Stimulated activated CD4-positive, alpha-beta T cell treated with anti-CD3 and anti-CD28 coated beads, Interleukin-2, amount 100 ng/mL, for 4 hours (primary cell): ENCODE results near the gene PLP1.
"Not testable (repeated sequence)": the region's sequence is repeated elsewhere in the genome, so short reads cannot be mapped to it uniquely, and the experiment has no call there.

ENCODE experiments used
- DNase-seq: peaks from one replicate; pipeline ENCODE4 v3.0.0-alpha.2; 2020; ENCODE audit warnings: low read depth

Gene PLP1, protein sequence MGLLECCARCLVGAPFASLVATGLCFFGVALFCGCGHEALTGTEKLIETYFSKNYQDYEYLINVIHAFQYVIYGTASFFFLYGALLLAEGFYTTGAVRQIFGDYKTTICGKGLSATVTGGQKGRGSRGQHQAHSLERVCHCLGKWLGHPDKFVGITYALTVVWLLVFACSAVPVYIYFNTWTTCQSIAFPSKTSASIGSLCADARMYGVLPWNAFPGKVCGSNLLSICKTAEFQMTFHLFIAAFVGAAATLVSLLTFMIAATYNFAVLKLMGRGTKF

GRCh38 chrX:103776546-103776945, at the start of gene PLP1:
Gene PLP1 (plus strand): TSS chrX:103776840. CDS start chrX:103776996, 156 bp downstream.
- DNase-seq, result no peak

GRCh38 chrX:103727115-103727514, 49.5 kb upstream of the PLP1 start:
- no peak for DNase-seq

DNA sequence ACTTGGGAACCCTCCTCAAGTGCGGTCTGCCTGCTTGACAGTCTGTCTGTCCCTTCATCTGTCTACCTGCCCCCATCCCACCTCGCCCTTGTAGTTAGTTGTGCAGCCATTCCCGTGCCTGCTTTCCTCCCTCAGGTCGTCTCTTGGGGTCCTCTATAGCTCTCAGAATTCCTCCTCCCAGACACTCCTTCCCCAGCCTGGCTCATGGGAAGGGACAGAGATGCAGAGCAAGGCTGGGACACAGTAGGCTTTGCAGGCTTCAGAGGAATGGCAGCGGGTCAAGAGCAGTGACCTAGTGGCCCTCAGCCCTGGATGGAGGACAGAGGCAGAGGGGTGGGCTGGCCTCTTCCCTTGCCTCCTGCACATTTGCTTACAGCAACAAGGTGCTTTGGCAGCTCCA, 47.6 kb upstream of the PLP1 start:
- DNase-seq, result no peak

DNA sequence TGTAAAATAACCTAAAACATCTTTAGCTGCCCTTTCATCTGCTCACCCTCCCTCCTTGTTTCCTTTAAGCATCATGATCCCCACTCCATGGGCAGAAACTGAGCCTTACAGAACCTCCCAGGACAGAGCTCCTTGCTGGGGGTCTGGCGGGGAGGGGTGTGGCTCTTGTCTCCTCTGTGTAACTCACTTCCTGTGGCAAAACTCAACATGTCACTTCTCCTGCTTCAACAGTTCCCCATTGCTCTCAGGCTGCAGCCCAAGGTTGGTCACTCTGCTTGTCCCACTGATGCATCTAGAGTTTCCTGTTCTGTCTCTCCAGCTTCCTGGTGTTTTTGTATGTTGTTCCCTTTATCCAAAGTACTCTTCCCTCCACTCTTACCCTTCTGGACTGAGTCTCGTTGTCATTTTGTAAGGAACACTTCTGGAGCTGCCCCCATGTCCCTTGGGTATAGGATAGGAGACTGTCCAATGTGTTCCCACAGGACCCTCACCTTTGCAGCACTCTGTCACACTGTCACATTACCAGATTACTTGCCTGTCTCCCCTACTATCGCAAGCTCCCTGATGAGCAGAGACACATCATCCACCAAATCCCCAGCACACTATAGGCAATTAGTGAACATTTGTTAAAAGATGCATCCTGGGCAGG, 46.4 kb upstream of the PLP1 start:
- no peak for DNase-seq

- no peak for DNase-seq
Observed at GRCh38 chrX:103730796-103731493, 45.7 kb upstream of the PLP1 start.

DNA sequence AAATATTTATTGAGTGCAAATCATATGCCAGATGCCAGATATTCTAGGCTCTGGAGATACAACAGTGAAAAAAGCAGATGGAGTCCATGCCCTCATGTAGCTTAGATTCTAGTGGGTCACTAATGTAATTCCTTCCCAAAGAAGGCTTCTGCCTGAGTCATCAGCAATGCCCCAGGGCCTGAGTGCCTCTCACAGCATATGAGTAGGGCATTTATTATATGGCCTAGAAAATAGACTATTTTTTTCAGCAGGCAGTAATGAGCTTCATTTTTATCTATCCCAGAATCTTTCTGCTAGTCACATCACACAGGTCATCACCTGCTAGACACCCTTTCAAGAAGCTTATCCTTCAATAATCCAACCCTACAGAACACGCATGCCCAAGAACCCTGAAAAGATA, 43.6 kb upstream of the PLP1 start:
- no peak for DNase-seq

- no peak for DNase-seq
Observed at GRCh38 chrX:103734125-103734760, 42.4 kb upstream of the PLP1 start.

DNA sequence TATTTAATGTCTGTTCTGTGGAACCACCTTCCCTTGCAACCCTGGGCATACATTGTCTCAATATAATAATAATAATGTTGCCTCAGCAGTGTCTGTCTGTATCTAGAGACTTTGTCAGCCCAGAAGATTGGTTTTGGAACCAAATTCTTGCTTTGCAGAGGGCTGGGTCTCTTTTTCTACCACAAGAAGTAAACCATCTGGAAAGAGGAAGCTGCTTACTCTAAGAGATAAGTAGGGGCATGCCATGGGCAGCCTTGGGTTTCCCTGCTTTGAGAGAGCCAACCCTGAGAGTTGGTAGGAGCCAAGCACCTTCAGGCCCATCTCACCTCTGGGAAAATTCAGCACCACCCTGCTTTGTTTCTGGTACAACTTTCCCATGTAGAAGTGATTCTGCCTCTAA, 38.9 kb upstream of the PLP1 start:
- DNase-seq, result no peak

- no peak for DNase-seq
Observed at GRCh38 chrX:103739421-103739820, 37.2 kb upstream of the PLP1 start.

- DNase-seq, result no peak
Observed at GRCh38 chrX:103741879-103742278, 34.8 kb upstream of the PLP1 start.

- no peak for DNase-seq
Observed at GRCh38 chrX:103742339-103742738, 34.3 kb upstream of the PLP1 start.

GRCh38 chrX:103747163-103747562, 29.5 kb upstream of the PLP1 start:
- no peak for DNase-seq

- no peak for DNase-seq
Observed at GRCh38 chrX:103754401-103754800, 22.2 kb upstream of the PLP1 start.

GRCh38 chrX:103756736-103757135, 19.9 kb upstream of the PLP1 start:
- DNase-seq, result no peak

DNA sequence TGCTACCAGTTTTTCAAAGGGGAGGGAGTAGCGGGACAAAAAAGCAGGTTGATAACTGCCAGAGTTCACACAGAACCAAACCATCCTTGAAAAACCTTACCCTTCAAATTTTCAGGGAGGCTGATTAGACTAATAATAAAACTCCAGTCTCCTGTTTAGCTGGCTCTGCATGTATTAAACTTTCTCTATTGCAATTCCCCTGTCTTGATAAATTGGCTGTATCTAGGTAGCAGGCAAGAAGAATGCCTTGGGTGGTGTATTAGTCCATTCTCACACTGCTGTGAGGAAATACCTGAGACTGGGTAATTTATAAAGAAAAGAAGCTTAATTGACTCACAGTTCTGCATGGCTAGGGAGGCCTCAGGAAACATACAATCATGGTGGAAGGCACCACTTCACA, 18.1 kb upstream of the PLP1 start:
- DNase-seq, result no peak

- not testable (repeated sequence) for DNase-seq
Observed at GRCh38 chrX:103763541-103763940, 13.1 kb upstream of the PLP1 start.

GRCh38 chrX:103766813-103767555, 9.7 kb upstream of the PLP1 start:
- not testable (repeated sequence) for DNase-seq

DNA sequence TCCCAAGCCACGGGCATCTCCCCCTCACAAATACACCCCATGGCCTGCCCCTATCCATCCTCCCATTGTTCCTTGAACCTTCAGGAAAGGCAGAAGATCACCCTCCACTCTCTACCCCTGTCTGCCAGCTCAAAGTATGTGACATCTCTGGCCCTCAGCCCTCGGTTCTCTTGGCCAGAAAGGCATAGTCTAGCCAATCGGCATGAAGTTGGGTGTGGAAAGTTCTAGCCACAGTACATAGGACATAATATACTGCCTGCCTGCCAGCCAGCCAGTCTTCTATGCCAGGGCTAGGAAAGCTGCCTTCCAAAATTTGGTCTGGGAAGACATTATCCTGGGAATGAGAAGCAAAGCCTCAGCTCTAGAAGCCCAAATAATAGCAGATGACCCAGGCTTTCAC, 3.2 kb upstream of the PLP1 start:
- no peak for DNase-seq

DNA sequence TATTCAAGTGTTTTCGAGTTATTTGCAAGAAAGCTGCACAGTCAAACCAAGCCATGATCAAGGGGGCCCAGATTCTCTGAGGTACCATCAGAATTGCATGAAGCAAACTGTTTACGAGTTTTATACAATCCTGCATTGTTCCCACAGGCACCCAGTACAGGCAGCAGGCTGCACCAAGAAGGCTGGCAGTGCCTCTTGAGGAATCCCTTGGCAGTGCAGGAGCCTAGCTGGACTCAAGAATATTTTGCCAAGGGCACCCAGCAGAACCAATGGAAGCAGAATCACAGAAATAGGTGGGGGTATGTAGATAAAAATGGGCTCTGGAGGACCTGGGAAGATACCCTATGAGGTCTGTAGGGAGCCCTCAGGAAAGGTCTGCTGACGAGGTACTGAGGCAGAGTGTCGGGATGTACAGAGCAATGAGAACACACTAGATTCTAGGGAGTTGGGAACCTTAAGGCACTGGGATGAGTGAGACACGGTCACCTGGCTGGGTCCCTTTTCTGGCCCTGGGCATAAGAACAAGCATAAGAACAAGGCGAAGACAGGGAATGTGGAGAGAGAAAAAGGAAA, 2.5 kb upstream of the PLP1 start:
- DNase-seq, result no peak

DNA sequence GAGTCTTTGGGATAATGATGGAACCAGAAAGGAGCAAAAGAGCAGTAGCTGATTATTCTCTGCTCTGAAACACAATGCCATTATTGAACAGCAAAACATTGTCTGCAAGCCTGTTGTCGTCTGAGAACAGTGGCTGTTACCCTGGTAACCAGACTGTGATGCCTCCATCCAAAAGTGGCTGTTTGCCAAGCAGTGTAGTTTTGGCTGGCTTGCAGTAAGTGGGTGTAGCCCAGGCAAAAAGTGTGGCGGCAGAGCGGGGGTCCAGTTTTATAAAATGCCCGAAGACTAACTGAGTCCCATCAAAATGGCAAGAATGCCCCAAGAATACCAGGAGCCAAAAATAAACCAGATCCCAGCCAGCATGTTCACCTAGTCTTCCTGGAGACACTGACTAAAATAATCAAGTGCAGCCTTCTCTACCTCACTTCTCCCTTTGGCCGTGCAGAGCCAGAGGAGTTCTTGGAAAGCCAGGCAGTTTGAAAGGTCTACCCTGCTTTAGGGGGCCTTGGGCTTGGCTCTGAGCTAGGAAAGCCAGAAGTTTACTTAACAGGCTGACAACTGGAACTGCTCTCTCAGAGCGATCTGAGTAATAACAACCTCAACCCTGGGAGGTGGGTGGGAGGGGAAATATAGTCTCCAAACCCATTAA, 2.6 kb downstream of the PLP1 start:
- no peak for DNase-seq

GRCh38 chrX:103780336-103781061, 3.9 kb downstream of the PLP1 start:
- no peak for DNase-seq
